ENCODE results near the gene TOR1A.

TOR1A gene

GRCh38 chr9:129850821-129851550 is 27.1 kb upstream of the TOR1A start:
- no peak for TF ChIP-seq CTCF (IDR thresholded peaks at IDR 0.05; ENCODE audit: extremely low read depth, missing control alignments)
- DNase-seq (ENCODE audit: low spot score) = no peak

GRCh38 chr9:129849901-129850300 is 26.0 kb upstream of the TOR1A start:
- no peak for TF ChIP-seq CTCF (IDR thresholded peaks at IDR 0.05; ENCODE audit: extremely low read depth, missing control alignments)
- DNase-seq (ENCODE audit: low spot score) = no peak

- no peak for TF ChIP-seq CTCF (IDR thresholded peaks at IDR 0.05; ENCODE audit: extremely low read depth, missing control alignments)
- DNase-seq (ENCODE audit: low spot score) = no peak
Observed at GRCh38 chr9:129848712-129849441, 24.9 kb upstream of the TOR1A start.

GRCh38 chr9:129845373-129845772 is 21.4 kb upstream of the TOR1A start:
- no peak for DNase-seq (ENCODE audit: low spot score)
- no peak for TF ChIP-seq CTCF (IDR thresholded peaks at IDR 0.05; ENCODE audit: extremely low read depth, missing control alignments)

- no peak for TF ChIP-seq CTCF (IDR thresholded peaks at IDR 0.05; ENCODE audit: extremely low read depth, missing control alignments)
- no peak for DNase-seq (ENCODE audit: low spot score)
Observed at GRCh38 chr9:129841071-129841470, 17.1 kb upstream of the TOR1A start.

GRCh38 chr9:129840034-129840433 is 16.1 kb upstream of the TOR1A start:
- DNase-seq (ENCODE audit: low spot score) = no peak
- TF ChIP-seq CTCF (IDR thresholded peaks at IDR 0.05; ENCODE audit: extremely low read depth, missing control alignments) = no peak

GRCh38 chr9:129839324-129840023 is 15.5 kb upstream of the TOR1A start:
- TF ChIP-seq CTCF (IDR thresholded peaks at IDR 0.05; ENCODE audit: extremely low read depth, missing control alignments) = no peak
- DNase-seq (ENCODE audit: low spot score) = no peak

Data from GM20000 (cell line).